HCT116 (cell line): Measurements from ENCODE around the gene CALN1. TPM values are rescaled to one million over a fixed set of nuclear protein-coding genes. Genes with fewer than 3 reads are reported as not detected.

Source experiments
- ATAC-seq: fragments of 200-7000 bp; cut with Tn5 transposase; 2 replicates; pipeline ENCODE4 v1.9.1; 2020; ENCODE audit warnings: mild to moderate bottlenecking, moderate library complexity
- BruUV-seq: library from RNA; stranded (reverse); fragments of 400-500 nt; replicated peaks from 2 replicates; lab custom pipeline; 2021; lab: Mats Ljungman, UMichigan
- CTCF ChIA-PET: fragments of 300-600 bp; sonication (Branson Sonifier 250); formaldehyde crosslinking; loops from one replicate; lab custom pipeline; 2021; ENCODE audit warnings: antibody characterized with exemption; lab: Charles Lee
- POLR2A ChIA-PET: fragments of 300-600, 350-600 bp; sonication (Branson Sonifier 250); formaldehyde crosslinking; loops from one replicate; lab custom pipeline; 2021; ENCODE audit warnings: antibody characterized with exemption; lab: Charles Lee
- RAD21 ChIA-PET, 2 experiments: fragments of 300-600 bp; sonication (Branson Sonifier 250); formaldehyde crosslinking; loops; one replicate each; lab custom pipeline; 2023; ENCODE audit warnings: low total read pairs in 2 of 2; ENCODE audit not compliant: uncharacterized antibody in 2 of 2, unreplicated experiment in 2 of 2, low non-redundant PET in 1 of 2; lab: Charles Lee
- DNase-seq: peaks from one replicate; pipeline ENCODE4 v3.0.0-alpha.2; 2010; ENCODE audit warnings: low read depth, low spot score
- H2AFZ ChIP-seq: fragments of 200-600 bp; shearing (Covaris generic), sonication (generic); 2 replicates; pipeline ENCODE4 v1.6.1; 2017; ENCODE audit warnings: low read depth, mixed run types, mixed read lengths, antibody characterized with exemption, low read length; ENCODE audit not compliant: poor library complexity, severe bottlenecking
- H3K27ac ChIP-seq: 2 replicates; pipeline ENCODE4 v1.5.1; 2012; ENCODE audit warnings: low read depth, low read length
- H3K27me3 ChIP-seq: fragments of 200-600 bp; sonication (generic); 2 replicates; pipeline ENCODE4 v1.6.1; 2016; ENCODE audit warnings: mixed run types, low read length, mixed read lengths; ENCODE audit not compliant: insufficient read depth
- H3K36me3 ChIP-seq, 2 experiments: fragments of 200-500 bp in 1 of 2; fragments of 200-600 bp in 1 of 2; sonication (Bioruptor generic) in 1 of 2; sonication (generic) in 1 of 2; 2 replicates each; pipeline versions ENCODE4 v1.5.1 to v1.6.1; 2014 to 2016; ENCODE audit warnings: low read length in 2 of 2, inconsistent platforms in 1 of 2, mixed read lengths in 1 of 2, mixed run types in 1 of 2; ENCODE audit not compliant: insufficient read depth in 2 of 2, control insufficient read depth in 1 of 2
- H3K4me1 ChIP-seq, 2 experiments: fragments of 200-600 bp in 1 of 2; sonication (generic) in 1 of 2; 2 replicates each; pipeline versions ENCODE4 v1.5.1 to v1.6.1; 2012 to 2017; ENCODE audit warnings: low read length in 2 of 2, inconsistent platforms in 1 of 2, mild to moderate bottlenecking in 1 of 2, mixed read lengths in 1 of 2, mixed run types in 1 of 2, moderate library complexity in 1 of 2; ENCODE audit not compliant: insufficient read depth in 2 of 2, control insufficient read depth in 1 of 2
- H3K4me2 ChIP-seq: fragments of 200-600 bp; sonication (generic); 2 replicates; pipeline ENCODE4 v1.6.1; 2017; ENCODE audit warnings: mixed run types, low read length, mixed read lengths
- H3K4me3 ChIP-seq, 2 experiments: fragments of 200-600 bp in 1 of 2; sonication (generic) in 1 of 2; replicated peaks in 1 of 2; 2 replicates each; pipeline ENCODE4 v1.5.1; 2011 to 2016; ENCODE audit warnings: low read length in 2 of 2, control low read depth in 1 of 2, low read depth in 1 of 2, mild to moderate bottlenecking in 1 of 2, mixed read lengths in 1 of 2, mixed run types in 1 of 2
- H3K79me2 ChIP-seq: fragments of 200-600 bp; sonication (generic); 2 replicates; pipeline ENCODE4 v1.6.1; 2017; ENCODE audit warnings: mild to moderate bottlenecking, mixed run types, low read length, moderate library complexity, mixed read lengths; ENCODE audit not compliant: insufficient read depth
- H3K9ac ChIP-seq: fragments of 200-600 bp; sonication (generic); 2 replicates; pipeline ENCODE4 v1.6.1; 2016; ENCODE audit warnings: low read length, mixed read lengths
- H3K9me2 ChIP-seq: fragments of 200-600 bp; sonication (generic), shearing (Covaris generic); 2 replicates; pipeline ENCODE4 v1.6.1; 2017; ENCODE audit warnings: mixed run types, mild to moderate bottlenecking, moderate library complexity; ENCODE audit not compliant: insufficient read depth
- H3K9me3 ChIP-seq, 2 experiments: fragments of 200-500 bp in 1 of 2; fragments of 200-600 bp in 1 of 2; sonication (Bioruptor generic) in 1 of 2; sonication (generic) in 1 of 2; 2 replicates each; pipeline ENCODE4 v1.6.1; 2014 to 2017; ENCODE audit warnings: low read length in 2 of 2, mixed read lengths in 2 of 2, inconsistent platforms in 1 of 2, low read depth in 1 of 2, mild to moderate bottlenecking in 1 of 2, mixed run types in 1 of 2, moderate library complexity in 1 of 2; ENCODE audit not compliant: control insufficient read depth in 1 of 2, insufficient read depth in 1 of 2
- H4K20me1 ChIP-seq: fragments of 200-600 bp; sonication (generic), shearing (Covaris generic); 2 replicates; pipeline ENCODE4 v1.6.1; 2017; ENCODE audit warnings: mixed run types, mild to moderate bottlenecking, moderate library complexity; ENCODE audit not compliant: insufficient read depth
- CBX3 ChIP-seq: IDR thresholded peaks from 2 replicates; pipeline ENCODE4 v1.6.1; 2012; ENCODE audit warnings: low read depth
- CEBPB ChIP-seq: IDR thresholded peaks from 2 replicates; pipeline ENCODE4 v1.6.1; 2012; ENCODE audit warnings: low read depth
- CTCF ChIP-seq, 3 experiments: fragments of 200-600 bp in 1 of 3; sonication (generic) in 1 of 3; IDR thresholded peaks in 2 of 3; conservative IDR thresholded peaks in 1 of 3; 2 replicates each; pipeline ENCODE4 v1.5.1; 2012 to 2017; ENCODE audit warnings: low read depth in 2 of 3, low read length in 2 of 3, antibody characterized with exemption in 1 of 3, borderline replicate concordance in 1 of 3, control low read depth in 1 of 3, mild to moderate bottlenecking in 1 of 3, mixed read lengths in 1 of 3, mixed run types in 1 of 3, moderate library complexity in 1 of 3; ENCODE audit not compliant: insufficient read depth in 1 of 3
- ELF1 ChIP-seq: IDR thresholded peaks from 2 replicates; pipeline ENCODE4 v1.6.1; 2012; ENCODE audit warnings: low read depth, borderline replicate concordance
- EZH2phosphoT487 ChIP-seq: fragments of 200-600 bp; IDR thresholded peaks from 2 replicates; pipeline ENCODE4 v1.6.1; 2018; ENCODE audit warnings: antibody characterized with exemption, borderline replicate concordance
- JUND ChIP-seq: IDR thresholded peaks from 2 replicates; pipeline ENCODE4 v1.6.1; 2012
- MAX ChIP-seq: IDR thresholded peaks from 2 replicates; pipeline ENCODE4 v1.6.1; 2012
- POLR2AphosphoS5 ChIP-seq: IDR thresholded peaks from 2 replicates; pipeline ENCODE4 v1.6.1; 2011; ENCODE audit warnings: mild to moderate bottlenecking, low read depth, low read length, moderate library complexity
- REST ChIP-seq: IDR thresholded peaks from 2 replicates; pipeline ENCODE4 v1.6.1; 2012; ENCODE audit warnings: low read depth
- SIN3A ChIP-seq: IDR thresholded peaks from 2 replicates; pipeline ENCODE4 v1.6.1; 2012; ENCODE audit warnings: low read depth
- TCF7L2 ChIP-seq: IDR thresholded peaks from 2 replicates; pipeline ENCODE4 v1.7.0; 2011; ENCODE audit warnings: borderline replicate concordance, inconsistent platforms; ENCODE audit not compliant: insufficient read depth, insufficient read length; ENCODE audit errors: extremely low read depth
- ZBTB33 ChIP-seq: IDR thresholded peaks from 2 replicates; pipeline ENCODE4 v1.6.1; 2011; ENCODE audit warnings: mild to moderate bottlenecking, low read length, moderate library complexity; ENCODE audit not compliant: insufficient replicate concordance; ENCODE audit errors: extremely low read depth
- ZFX ChIP-seq: fragments of 450-650 bp; IDR thresholded peaks from 2 replicates; pipeline ENCODE4 v1.6.1; 2017
- ZNF274 ChIP-seq: fragments of 200-500 bp; sonication (Bioruptor generic); IDR thresholded peaks from 2 replicates; pipeline ENCODE4 v1.6.1; 2014; ENCODE audit warnings: mild to moderate bottlenecking, low read depth, low read length, inconsistent platforms
- intact Hi-C: fragments of 100-400 bp; cut with micrococcal nuclease; formaldehyde crosslinking; loops from 2 replicates; pipeline ENCODE4 v1.10.0; 2022
- total RNA-seq: library from RNA; stranded (reverse); gene quantifications from one replicate; pipeline ENCODE4 v1.2.1, GENCODE V29; 2021; ENCODE audit not compliant: unreplicated experiment

CALN1 gene
- total RNA-seq, 1 experiment from 2014 or later, result 0.17 TPM

GRCh38 chr7:71804256-71804655 lies 607.9 kb downstream of the CALN1 start (continued):
- TF ChIP-seq CBX3, result no peak
- TF ChIP-seq ELF1, result no peak
- TF ChIP-seq ZFX, result no peak

GRCh38 chr7:71801976-71802375 lies 610.2 kb downstream of the CALN1 start:
- Histone ChIP-seq H3K4me2 (no peak overlapping the region), H3K36me3 (no peaks in the 10 kb centered on the region), H3K9me2 (no peaks in the 10 kb centered on the region), H3K4me1 (no peaks in the 10 kb centered on the region), H2AFZ (no peak overlapping the region), H3K27ac (no peak overlapping the region), H3K27me3 (no peaks in the 10 kb centered on the region), H3K4me3 (no peak overlapping the region), H3K9ac (no peak overlapping the region), H3K79me2 (no peaks in the 10 kb centered on the region), H4K20me1 (no peaks in the 10 kb centered on the region), H3K9me3 (peaks cover 1 to 6% of the 10 kb centered on the region in 2 experiments; a peak in 2 of 4 replicates)
- no TSS peak for BruUV-seq
- no peak for ATAC-seq
- CTCF ChIA-PET, result no interaction called here
- RAD21 ChIA-PET, result no interaction called here
- POLR2A ChIA-PET, result no interaction called here
- no peak for DNase-seq
- intact Hi-C loops, result no loop called here
- TF ChIP-seq CBX3 (no peak), CTCF (IDR thresholded peaks at IDR 0.05 in 2 of 3, conservative IDR thresholded peaks at IDR 0.05 in 1 of 3; ENCODE audit: borderline replicate concordance in 1 of 3, insufficient read depth in 1 of 3, low read depth in 2 of 3, low read length in 2 of 3) (no peak), MAX (no peak), SIN3A (no peak), ZNF274 (no peak), TCF7L2 (no peak), ELF1 (no peak), REST (no peak), POLR2AphosphoS5 (no peak), ZBTB33 (no peak), CEBPB (no peak), JUND (no peak), EZH2phosphoT487 (no peak)
- TF ChIP-seq, all 23 proteins: peak for 0
